GM18858 (cell line): ENCODE results near the gene TENM4.

Experiments
- ATAC-seq: cut with Tn5 transposase; IDR thresholded peaks from one replicate; pipeline ENCODE4 v1.9.1; 2021; ENCODE audit not compliant: unreplicated experiment

TENM4 gene

GRCh38 chr11:79421820-79422219 is 19.0 kb downstream of the TENM4 start:
- no peak for ATAC-seq

- ATAC-seq, result no peak
These were observed 21.7 kb downstream of the TENM4 start for GRCh38 chr11:79419120-79419519.

- ATAC-seq, result no peak
These were observed 22.6 kb downstream of the TENM4 start for GRCh38 chr11:79418241-79418640.

- no peak for ATAC-seq
These were observed 23.5 kb downstream of the TENM4 start for GRCh38 chr11:79417069-79417920.

- no peak for ATAC-seq
These were observed 24.9 kb downstream of the TENM4 start for GRCh38 chr11:79415912-79416311.

GRCh38 chr11:79415411-79415810 is 25.4 kb downstream of the TENM4 start:
- ATAC-seq, result no peak

- ATAC-seq, result no peak
These were observed 26.0 kb downstream of the TENM4 start for GRCh38 chr11:79414644-79415317.

GRCh38 chr11:79414041-79414440 is 26.8 kb downstream of the TENM4 start:
- no peak for ATAC-seq

GRCh38 chr11:79413268-79413667 is 27.6 kb downstream of the TENM4 start:
- ATAC-seq, result no peak

GRCh38 chr11:79412761-79413160 is 28.1 kb downstream of the TENM4 start:
- ATAC-seq, result peak; percentile 51

GRCh38 chr11:79409330-79409729 is 31.5 kb downstream of the TENM4 start:
- ATAC-seq, result no peak

- peak; percentile 96 for ATAC-seq
These were observed 34.5 kb downstream of the TENM4 start for GRCh38 chr11:79406376-79406775.

GRCh38 chr11:79404806-79405205 is 36.0 kb downstream of the TENM4 start:
- ATAC-seq, result no peak

GRCh38 chr11:79404325-79404724 is 36.5 kb downstream of the TENM4 start:
- no peak for ATAC-seq

GRCh38 chr11:79403839-79404238 is 37.0 kb downstream of the TENM4 start:
- ATAC-seq, result no peak

- ATAC-seq, result no peak
These were observed 37.9 kb downstream of the TENM4 start for GRCh38 chr11:79402912-79403311.

GRCh38 chr11:79400717-79401330 is 40.0 kb downstream of the TENM4 start:
- ATAC-seq, result peak; percentile 62

- ATAC-seq, result no peak
These were observed 40.6 kb downstream of the TENM4 start for GRCh38 chr11:79400206-79400605.

GRCh38 chr11:79397252-79397651 is 43.6 kb downstream of the TENM4 start:
- ATAC-seq, result no peak

GRCh38 chr11:79396674-79397073 is 44.2 kb downstream of the TENM4 start:
- ATAC-seq, result no peak

GRCh38 chr11:79396001-79396400 is 44.8 kb downstream of the TENM4 start:
- ATAC-seq, result no peak
